K562 (cell line): Measurements from ENCODE around the gene MYL4. TPM values are rescaled to one million over a fixed set of nuclear protein-coding genes. Genes with fewer than 3 reads are reported as not detected.

Experiments
- CBX3 ChIP-seq, 2 experiments: IDR thresholded peaks; 1 replicate in 1 of 2; 2 replicates in 1 of 2; pipeline ENCODE4 v1.6.1; 2012; ENCODE audit warnings: inconsistent platforms in 2 of 2, low read length in 2 of 2, borderline replicate concordance in 1 of 2, control low read depth in 1 of 2
- CREB1 ChIP-seq, 2 experiments: sonication (generic) in 1 of 2; formaldehyde crosslinking in 1 of 2; IDR thresholded peaks; 2 replicates each; pipeline versions ENCODE4 v1.6.1 to v1.8.0; 2012 to 2022; ENCODE audit warnings: inconsistent platforms in 1 of 2, mild to moderate bottlenecking in 1 of 2, missing genetic modification reagents in 1 of 2, moderate library complexity in 1 of 2
- HNRNPL ChIP-seq: fragments of 200-400 bp; formaldehyde crosslinking; IDR thresholded peaks from 2 replicates; pipeline ENCODE4 v1.6.1; 2017; ENCODE audit warnings: low read depth, mild to moderate bottlenecking, low read length
- PTBP1 ChIP-seq: fragments of 200-400 bp; formaldehyde crosslinking; IDR thresholded peaks from 2 replicates; pipeline ENCODE4 v1.6.1; 2017; ENCODE audit warnings: low read depth, low read length
- RB1 ChIP-seq: fragments of 450-650 bp; IDR thresholded peaks from 2 replicates; pipeline ENCODE4 v1.6.1; 2017; ENCODE audit warnings: low read depth, mild to moderate bottlenecking
- SP1 ChIP-seq: sonication (generic); formaldehyde crosslinking; IDR thresholded peaks from 2 replicates; pipeline ENCODE4 v1.8.1; 2022; ENCODE audit warnings: mild to moderate bottlenecking, missing genetic modification reagents
- SPI1 ChIP-seq: IDR thresholded peaks from 2 replicates; pipeline ENCODE4 v1.6.1; 2011; ENCODE audit warnings: low read depth, low read length, control low read depth, borderline replicate concordance
- ZMIZ1 ChIP-seq, 2 experiments: fragments of 150-350 bp in 1 of 2; IDR thresholded peaks; 2 replicates each; pipeline ENCODE4 v1.6.1; 2012 to 2016; ENCODE audit warnings: low read depth in 2 of 2, low read length in 2 of 2, mild to moderate bottlenecking in 1 of 2, moderate library complexity in 1 of 2
- ZNF277 ChIP-seq: fragments of 250-450 bp; sonication (Bioruptor Pico); IDR thresholded peaks from 2 replicates; pipeline ENCODE4 v1.8.0; 2022; ENCODE audit warnings: inconsistent platforms, mild to moderate bottlenecking, moderate library complexity, borderline replicate concordance
- polyA plus RNA-seq, 8 experiments: library from polyadenylated mRNA; depleted of rRNA in 4 of 8; stranded (reverse) in 5 of 8; unstranded in 3 of 8; fragments of >200 nt; fragmentation: Nextera tagmentation in 2 of 8; fragmentation: Illumina TruSeq in 1 of 8; extraction: Ambion mirVana in 2 of 8; extraction: Trizol in 1 of 8; gene quantifications; 2 replicates each; pipeline versions ENCODE4 v1.2.1 to v1.2.3, GENCODE V29; 2011 to 2014; ENCODE audit warnings: inconsistent platforms in 1 of 8, missing spikeins in 1 of 8
- total RNA-seq, 7 experiments: library from RNA; depleted of rRNA in 6 of 7; stranded (reverse); fragments of >200 nt in 6 of 7; fragmentation: Illumina TruSeq in 2 of 7; extraction: Trizol in 2 of 7; gene quantifications; 2 replicates each; pipeline versions ENCODE4 v1.2.1 to v1.2.3, GENCODE V29; 2011 to 2021; ENCODE audit warnings: low replicate concordance in 1 of 7
- TF ChIP-seq, protein P1 (sequence below): sonication (generic); formaldehyde crosslinking; IDR thresholded peaks from 2 replicates; pipeline ENCODE4 v1.9.0; 2022; ENCODE audit warnings: mild to moderate bottlenecking, missing genetic modification reagents

The MYL4 gene
- total and polyA plus RNA-seq, 9 of the 15 experiments (the other 6 are each of a cell fraction or from before 2014, with no cell fraction given) = 117 to 423 (median 221) TPM

- TF ChIP-seq SPI1 (no peak), CBX3 (IDR thresholded peaks at IDR 0.05; ENCODE audit: borderline replicate concordance in 1 of 2, low read length in 2 of 2) (peak in 1 of 2 experiments; percentile 78; a peak in 1 of 3 replicates), CREB1 (IDR thresholded peaks at IDR 0.05) (no peak), CREB1 (CRISPR knock-in tag; IDR thresholded peaks at IDR 0.05) (peak; percentile 24; the same call in 1 of the 2 replicates), ZNF277 (CRISPR knock-in tag) (no peak), HNRNPL (no peak), PTBP1 (no peak), SP1 (CRISPR knock-in tag) (peak; percentile 57; the same call in 1 of the 2 replicates), ZMIZ1 (IDR thresholded peaks at IDR 0.05; ENCODE audit: low read depth in 2 of 2, low read length in 2 of 2) (peak in 1 of 2 experiments; percentile 19; a peak in 1 of 4 replicates), RB1 (peak; percentile 69)
- TF ChIP-seq, protein P1, sequence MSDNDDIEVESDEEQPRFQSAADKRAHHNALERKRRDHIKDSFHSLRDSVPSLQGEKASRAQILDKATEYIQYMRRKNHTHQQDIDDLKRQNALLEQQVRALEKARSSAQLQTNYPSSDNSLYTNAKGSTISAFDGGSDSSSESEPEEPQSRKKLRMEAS (CRISPR knock-in tag) = peak; percentile 92
These were observed 20.6 kb downstream of the MYL4 start (continued) for GRCh38 chr17:47229535-47230443.
